B cell (primary cell): ENCODE data around the gene THRAP3. TPM values are rescaled to one million over a fixed set of nuclear protein-coding genes. Genes with fewer than 3 reads are reported as not detected.

Experiments used
- ATAC-seq: fragments of 200-7000 bp; cut with Tn5 transposase; one replicate; pipeline ENCODE4 v1.10.0; 2021; ENCODE audit warnings: low read depth, mild to moderate bottlenecking, moderate number of reproducible peaks, moderate library complexity
- CTCF ChIA-PET: fragments of 350-600 bp; sonication (Branson Sonifier 250); formaldehyde crosslinking; loops from one replicate; lab custom pipeline; 2021; ENCODE audit warnings: antibody characterized with exemption, inconsistent platforms; lab: Charles Lee
- POLR2A ChIA-PET: fragments of 350-600 bp; sonication (Branson Sonifier 250); formaldehyde crosslinking; loops from one replicate; lab custom pipeline; 2021; ENCODE audit warnings: antibody characterized with exemption; lab: Charles Lee
- DNase-seq: peaks from one replicate; pipeline ENCODE4 v3.0.0; 2013
- H2AFZ ChIP-seq: 2 replicates; pipeline ENCODE4 v1.6.1; 2012; ENCODE audit warnings: mild to moderate bottlenecking, low read depth, low read length; ENCODE audit not compliant: insufficient read depth, poor library complexity, severe bottlenecking
- H3K27ac ChIP-seq, 2 donors: 1 replicate in 1 of 2; 2 replicates in 1 of 2; pipeline ENCODE4 v1.5.1; 2012 to 2013; ENCODE audit warnings: low read length in 2 of 2, mild to moderate bottlenecking in 2 of 2, moderate library complexity in 1 of 2
- H3K27me3 ChIP-seq, 4 experiments: fragments of 200-600 bp in 1 of 4; sonication (generic) in 1 of 4; replicated peaks in 1 of 4; 1 replicate in 2 of 4; 2 replicates in 2 of 4; pipeline versions ENCODE4 v1.6.1 to v1.7.0; 2013 to 2016; ENCODE audit warnings: low read length in 3 of 4, mild to moderate bottlenecking in 2 of 4, mixed read lengths in 1 of 4, moderate library complexity in 1 of 4; ENCODE audit not compliant: insufficient read depth in 4 of 4, control insufficient read depth in 3 of 4; ENCODE audit errors: control extremely low read depth in 1 of 4
- H3K36me3 ChIP-seq, 2 experiments: replicated peaks in 1 of 2; 1 replicate in 1 of 2; 2 replicates in 1 of 2; pipeline versions ENCODE4 v1.6.1 to v1.7.1; 2013; ENCODE audit warnings: low read length in 1 of 2; ENCODE audit not compliant: insufficient read depth in 2 of 2, control insufficient read depth in 1 of 2; ENCODE audit errors: control extremely low read depth in 1 of 2, extremely low read depth in 1 of 2
- H3K4me1 ChIP-seq, 2 donors: fragments of 200-600 bp in 1 of 2; sonication (generic) in 1 of 2; 1 replicate in 1 of 2; 2 replicates in 1 of 2; pipeline versions ENCODE4 v1.5.1 to v1.6.1; 2013 to 2017; ENCODE audit warnings: low read length in 2 of 2; ENCODE audit not compliant: control insufficient read depth in 2 of 2, insufficient read depth in 2 of 2
- H3K4me2 ChIP-seq: replicated peaks from 2 replicates; pipeline ENCODE3; 2012; ENCODE audit warnings: mild to moderate bottlenecking, low read depth, low read length; ENCODE audit not compliant: poor library complexity, severe bottlenecking
- H3K4me3 ChIP-seq, 5 experiments: fragments of 200-600 bp in 1 of 5; sonication (generic) in 1 of 5; 1 replicate in 3 of 5; 2 replicates in 2 of 5; pipeline versions ENCODE4 v1.5.1 to v1.7.0; 2011 to 2016; ENCODE audit warnings: low read length in 4 of 5, mild to moderate bottlenecking in 4 of 5, low read depth in 2 of 5, control low read depth in 1 of 5, moderate library complexity in 1 of 5; ENCODE audit not compliant: insufficient read depth in 1 of 5; ENCODE audit errors: control extremely low read depth in 1 of 5, extremely low read depth in 1 of 5
- H3K79me2 ChIP-seq: fragments of 200-600 bp; sonication (generic); one replicate; pipeline ENCODE4 v1.6.0; 2016; ENCODE audit warnings: low read length; ENCODE audit not compliant: control insufficient read depth, insufficient read depth
- H3K9ac ChIP-seq: fragments of 200-600 bp; sonication (generic); 2 replicates; pipeline ENCODE4 v1.6.1; 2017; ENCODE audit warnings: mild to moderate bottlenecking, low read length, moderate library complexity
- H3K9me3 ChIP-seq, 3 donors: one replicate each; pipeline versions ENCODE4 v1.6.1 to v1.7.1; 2013; ENCODE audit warnings: low read length in 2 of 3; ENCODE audit not compliant: control insufficient read depth in 2 of 3, insufficient read depth in 1 of 3; ENCODE audit errors: control extremely low read depth in 1 of 3
- H4K20me1 ChIP-seq: 2 replicates; pipeline ENCODE4 v1.6.0; 2012; ENCODE audit warnings: mild to moderate bottlenecking, low read length; ENCODE audit not compliant: insufficient read depth, control insufficient read depth, poor library complexity, severe bottlenecking
- H3K27ac Mint-ChIP-seq: one replicate; pipeline ENCODE4 v1.8.0; 2021; ENCODE audit warnings: mixed read lengths
- H3K27me3 Mint-ChIP-seq: one replicate; pipeline ENCODE4 v1.8.0; 2021; ENCODE audit warnings: mixed read lengths
- H3K4me1 Mint-ChIP-seq: one replicate; pipeline ENCODE4 v1.8.0; 2021; ENCODE audit warnings: mixed read lengths
- H3K4me3 Mint-ChIP-seq: one replicate; pipeline ENCODE4 v1.8.0; 2021; ENCODE audit warnings: mixed read lengths
- H3K9me3 Mint-ChIP-seq: one replicate; pipeline ENCODE4 v1.8.0; 2022; ENCODE audit warnings: mixed read lengths; ENCODE audit not compliant: insufficient read depth
- EZH2 ChIP-seq: IDR thresholded peaks from 2 replicates; pipeline ENCODE4 v1.6.1; 2012; ENCODE audit warnings: borderline replicate concordance, low read depth, mild to moderate bottlenecking, moderate library complexity, low read length; ENCODE audit not compliant: insufficient read depth, poor library complexity, severe bottlenecking
- WGBS: methylation state at CpG from one replicate; pipeline ENCODE4 v1.1.5; 2013; ENCODE audit warnings: missing lambda C conversion rate; ENCODE audit not compliant: insufficient coverage; 5-methylcytosine and 5-hydroxymethylcytosine counted together
- intact Hi-C: fragments of 100-400 bp; cut with micrococcal nuclease; formaldehyde crosslinking; loops from one replicate; pipeline ENCODE4 v1.10.0; 2022
- polyA plus RNA-seq: library from polyadenylated mRNA; depleted of rRNA; stranded (reverse); fragments of >200 nt; gene quantifications from 2 replicates; pipeline ENCODE4 v1.2.3, GENCODE V29; 2012
- total RNA-seq, 2 donors: library from RNA; stranded (reverse); fragments of 120-200 nt in 1 of 2; gene quantifications; 1 replicate in 1 of 2; 2 replicates in 1 of 2; pipeline versions ENCODE4 v1.2.3 to v1.2.4, GENCODE V29; 2013 to 2022
- TF ChIP-seq, protein P1 (sequence below): fragments of 200-600 bp; IDR thresholded peaks from one replicate; pipeline ENCODE4 v1.8.0; 2022; ENCODE audit warnings: antibody characterized with exemption, mild to moderate bottlenecking

Gene THRAP3
- total and polyA plus RNA-seq, 2 donors (not counting 1 experiment from before 2014, with no cell fraction given) = 64.1 to 153 TPM

DNA sequence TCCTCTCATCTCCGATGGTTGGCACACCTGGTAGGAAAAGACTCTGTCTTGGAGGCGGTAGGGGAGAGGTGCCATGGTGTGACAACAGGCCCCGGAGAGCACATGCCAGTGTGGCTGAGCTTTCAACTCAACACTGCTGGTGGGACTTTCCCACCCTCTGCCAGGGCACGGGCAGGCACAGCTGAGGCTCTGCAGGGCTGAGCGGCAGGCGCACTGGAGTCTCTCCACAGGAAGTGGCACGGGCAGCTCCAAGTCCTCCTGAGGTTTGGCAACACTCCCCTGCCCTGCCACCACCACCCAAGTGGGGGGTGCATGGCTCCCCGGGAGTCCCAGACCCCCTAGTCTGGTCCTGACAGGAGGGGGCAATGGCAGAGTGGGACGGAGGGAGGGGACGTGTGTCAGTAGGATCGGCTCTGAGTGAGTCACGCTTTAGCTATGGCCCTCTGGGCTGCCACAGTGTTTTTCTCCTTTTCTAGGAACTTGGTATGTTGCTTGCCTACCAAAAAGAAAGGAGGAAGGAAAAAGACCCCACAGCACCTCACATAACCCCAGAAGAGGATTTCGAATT is 126.5 kb downstream of the THRAP3 start:
- DNase-seq = peak; percentile 40
- ATAC-seq = peak; percentile 70
- H3K9me3 ChIP-seq = no peaks in the 10 kb centered on the region
- no peak overlapping the region for H3K4me3 ChIP-seq
- peak overlapping the region; percentile 35 for H3K4me2 ChIP-seq
- no peaks in the 10 kb centered on the region for H3K9me3 Mint-ChIP-seq
- no peak overlapping the region for H2AFZ ChIP-seq
- POLR2A ChIA-PET = no interaction called here
- no peaks in the 10 kb centered on the region for H3K27me3 Mint-ChIP-seq
- H3K4me3 Mint-ChIP-seq = no peak overlapping the region
- H3K4me1 ChIP-seq = peaks cover 13 to 25% of the 10 kb centered on the region in 2 donors
- 26% methylated on average over 10 of the region's 13 CpGs for WGBS
- H3K27ac ChIP-seq = peak overlapping the region in 1 of 2 donors; percentile 13
- H3K79me2 ChIP-seq = no peaks in the 10 kb centered on the region
- peaks cover 8 to 82% of the 10 kb centered on the region in 2 experiments for H3K36me3 ChIP-seq
- H3K27ac Mint-ChIP-seq = peak overlapping the region; percentile 63
- H3K9ac ChIP-seq = no peak overlapping the region
- H4K20me1 ChIP-seq = no peaks in the 10 kb centered on the region
- TF ChIP-seq, protein P1, sequence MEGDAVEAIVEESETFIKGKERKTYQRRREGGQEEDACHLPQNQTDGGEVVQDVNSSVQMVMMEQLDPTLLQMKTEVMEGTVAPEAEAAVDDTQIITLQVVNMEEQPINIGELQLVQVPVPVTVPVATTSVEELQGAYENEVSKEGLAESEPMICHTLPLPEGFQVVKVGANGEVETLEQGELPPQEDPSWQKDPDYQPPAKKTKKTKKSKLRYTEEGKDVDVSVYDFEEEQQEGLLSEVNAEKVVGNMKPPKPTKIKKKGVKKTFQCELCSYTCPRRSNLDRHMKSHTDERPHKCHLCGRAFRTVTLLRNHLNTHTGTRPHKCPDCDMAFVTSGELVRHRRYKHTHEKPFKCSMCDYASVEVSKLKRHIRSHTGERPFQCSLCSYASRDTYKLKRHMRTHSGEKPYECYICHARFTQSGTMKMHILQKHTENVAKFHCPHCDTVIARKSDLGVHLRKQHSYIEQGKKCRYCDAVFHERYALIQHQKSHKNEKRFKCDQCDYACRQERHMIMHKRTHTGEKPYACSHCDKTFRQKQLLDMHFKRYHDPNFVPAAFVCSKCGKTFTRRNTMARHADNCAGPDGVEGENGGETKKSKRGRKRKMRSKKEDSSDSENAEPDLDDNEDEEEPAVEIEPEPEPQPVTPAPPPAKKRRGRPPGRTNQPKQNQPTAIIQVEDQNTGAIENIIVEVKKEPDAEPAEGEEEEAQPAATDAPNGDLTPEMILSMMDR = no peak
- no peak for TF ChIP-seq EZH2
- CTCF ChIA-PET = interaction anchor here (1.1 to 3.0 kb wide), 6 partner anchors 9 to 69 kb away, joined by 3 to 10 read pairs (median 6); no protein-coding TSS in a partner anchor
- peaks cover 14% of the 10 kb centered on the region for H3K4me1 Mint-ChIP-seq
- intact Hi-C loops = no loop called here
- H3K27me3 ChIP-seq = no peaks in the 10 kb centered on the region

DNA sequence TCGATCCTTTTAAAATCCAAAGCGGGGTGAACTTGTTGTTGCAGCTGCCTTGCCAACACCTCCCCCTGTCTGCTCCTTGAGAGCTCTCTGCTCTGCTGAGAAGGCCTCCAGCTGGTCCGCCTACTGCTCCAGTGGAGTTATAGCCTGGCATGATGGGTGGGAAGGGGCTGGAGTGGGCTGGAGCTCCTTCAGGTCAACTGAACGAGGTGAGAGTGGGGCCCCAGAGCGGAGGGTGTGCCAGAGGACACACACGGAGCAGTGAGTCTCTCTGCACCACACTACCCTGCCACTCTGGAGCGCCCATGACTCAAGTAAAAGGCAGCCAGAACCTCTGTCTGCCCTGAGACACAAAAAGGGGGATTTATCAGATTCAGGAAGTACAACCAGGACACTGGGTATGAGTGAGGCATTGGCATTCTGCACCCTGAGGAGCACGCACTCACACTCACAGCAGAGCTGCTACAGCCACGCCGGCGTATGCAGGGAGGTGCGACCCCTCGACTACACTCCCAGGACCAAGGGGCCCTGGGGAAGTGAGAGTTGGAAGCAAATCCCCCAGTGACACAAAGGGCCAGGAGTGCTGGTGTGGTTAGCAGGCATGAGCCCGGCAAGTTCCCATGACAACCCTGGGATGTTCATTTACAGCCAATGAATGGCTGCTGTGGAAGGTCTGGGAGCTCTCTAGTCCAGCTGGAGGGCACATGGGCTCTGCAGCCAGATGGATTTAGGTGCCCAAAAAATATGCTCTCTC is 127.2 kb downstream of the THRAP3 start:
- no peaks in the 10 kb centered on the region for H4K20me1 ChIP-seq
- H3K27ac Mint-ChIP-seq = no peak overlapping the region
- H3K4me3 Mint-ChIP-seq = no peak overlapping the region
- no peaks in the 10 kb centered on the region for H3K27me3 Mint-ChIP-seq
- peak; percentile 8 for ATAC-seq
- H3K27ac ChIP-seq = no peak overlapping the region
- intact Hi-C loops = no loop called here
- H3K9ac ChIP-seq = no peak overlapping the region
- no peaks in the 10 kb centered on the region for H3K27me3 ChIP-seq
- 72% methylated on average over 10 of the region's 14 CpGs for WGBS
- ChIA-PET POLR2A (no interaction called here), CTCF (interaction anchor here (0.9 to 3.0 kb wide), 7 partner anchors 8 to 68 kb away, joined by 3 to 10 read pairs (median 6); no protein-coding TSS in a partner anchor)
- peaks cover 8 to 84% of the 10 kb centered on the region in 2 experiments for H3K36me3 ChIP-seq
- TF ChIP-seq, protein P1 = no peak
- no peak for TF ChIP-seq EZH2
- no peak for DNase-seq
- H3K79me2 ChIP-seq = no peaks in the 10 kb centered on the region
- peaks cover 14% of the 10 kb centered on the region for H3K4me1 Mint-ChIP-seq
- no peak overlapping the region for H2AFZ ChIP-seq
- H3K9me3 ChIP-seq = no peaks in the 10 kb centered on the region
- H3K4me3 ChIP-seq = no peak overlapping the region
- H3K4me1 ChIP-seq = peaks cover 13 to 25% of the 10 kb centered on the region in 2 donors
- H3K9me3 Mint-ChIP-seq = no peaks in the 10 kb centered on the region
- H3K4me2 ChIP-seq = no peak overlapping the region
